IMR-90 (cell line): Measurements from ENCODE around the gene SMC6. TPM values are rescaled to one million over a fixed set of nuclear protein-coding genes. Genes with fewer than 3 reads are reported as not detected.

Experiments
- ATAC-seq: fragments of 200-7000 bp; cut with Tn5 transposase; 2 replicates; pipeline ENCODE4 v1.9.1; 2020; ENCODE audit warnings: low read depth, mild to moderate bottlenecking, moderate library complexity
- BruUV-seq: library from RNA; stranded (reverse); fragments of 400-500 nt; replicated peaks from 2 replicates; lab custom pipeline; 2021; lab: Mats Ljungman, UMichigan
- CTCF ChIA-PET: fragments of 300-600 bp; formaldehyde crosslinking; extraction: SDS; loops from one replicate; lab custom pipeline; 2021; ENCODE audit warnings: antibody characterized with exemption; lab: Yijun Ruan, JAX
- POLR2A ChIA-PET: fragments of 300-600 bp; sonication (Branson Sonifier 250); formaldehyde crosslinking; loops from one replicate; lab custom pipeline; 2022; ENCODE audit warnings: antibody characterized with exemption; ENCODE audit not compliant: unreplicated experiment; lab: Charles Lee
- DNase-seq: peaks from one replicate; pipeline ENCODE4 v3.0.0; 2013
- H2AFZ ChIP-seq: replicated peaks from 2 replicates; pipeline ENCODE3; 2013; ENCODE audit warnings: low read length, mild to moderate bottlenecking; ENCODE audit not compliant: poor library complexity
- H2AK5ac ChIP-seq: 2 replicates; pipeline ENCODE4 v1.6.1; 2013; ENCODE audit warnings: low read depth, low read length, inconsistent platforms
- H2AK9ac ChIP-seq: replicated peaks from 2 replicates; pipeline ENCODE3; 2013; ENCODE audit warnings: mild to moderate bottlenecking, low read depth, low read length, moderate library complexity; ENCODE audit not compliant: poor library complexity
- H2BK120ac ChIP-seq: 2 replicates; pipeline ENCODE4 v1.6.1; 2013; ENCODE audit warnings: low read depth, low read length, inconsistent platforms
- H2BK15ac ChIP-seq: 3 replicates; pipeline ENCODE4 v1.6.1; 2013; ENCODE audit warnings: low read depth, low read length, inconsistent platforms
- H2BK20ac ChIP-seq: 2 replicates; pipeline ENCODE4 v1.6.1; 2013; ENCODE audit warnings: low read depth, mild to moderate bottlenecking, inconsistent platforms, low read length, moderate library complexity
- H2BK5ac ChIP-seq: 2 replicates; pipeline ENCODE4 v1.6.1; 2013; ENCODE audit warnings: mild to moderate bottlenecking, low read depth, low read length, inconsistent platforms; ENCODE audit not compliant: poor library complexity, severe bottlenecking
- H3K14ac ChIP-seq: replicated peaks from 2 replicates; pipeline ENCODE4 v1.6.1; 2013; ENCODE audit warnings: low read depth, low read length, inconsistent platforms
- H3K18ac ChIP-seq: 2 replicates; pipeline ENCODE4 v1.6.1; 2013; ENCODE audit warnings: low read depth, low read length, control low read depth
- H3K23ac ChIP-seq: 2 replicates; pipeline ENCODE4 v1.6.1; 2013; ENCODE audit warnings: low read depth, low read length, inconsistent platforms
- H3K27ac ChIP-seq: 2 replicates; pipeline ENCODE4 v1.5.1; 2013; ENCODE audit warnings: mild to moderate bottlenecking, control low read depth, low read length; ENCODE audit not compliant: insufficient read depth
- H3K27me3 ChIP-seq: 2 replicates; pipeline ENCODE4 v1.6.1; 2013; ENCODE audit warnings: low read length; ENCODE audit not compliant: control insufficient read depth, insufficient read depth
- H3K36me3 ChIP-seq: 2 replicates; pipeline ENCODE4 v1.6.1; 2013; ENCODE audit warnings: low read length, mixed read lengths; ENCODE audit not compliant: control insufficient read depth, insufficient read depth
- H3K4ac ChIP-seq: 2 replicates; pipeline ENCODE4 v1.6.1; 2013; ENCODE audit warnings: low read depth, low read length, inconsistent platforms
- H3K4me1 ChIP-seq: 2 replicates; pipeline ENCODE4 v1.6.1; 2013; ENCODE audit warnings: low read length, mixed read lengths; ENCODE audit not compliant: control insufficient read depth, insufficient read depth
- H3K4me2 ChIP-seq: 2 replicates; pipeline ENCODE4 v1.6.1; 2013; ENCODE audit warnings: low read depth, mild to moderate bottlenecking, control low read depth, low read length, moderate library complexity
- H3K4me3 ChIP-seq: 2 replicates; pipeline ENCODE4 v1.5.1; 2013; ENCODE audit warnings: low read depth, mild to moderate bottlenecking, control low read depth, low read length, moderate library complexity; ENCODE audit not compliant: insufficient read depth
- H3K56ac ChIP-seq: 2 replicates; pipeline ENCODE4 v1.6.1; 2013; ENCODE audit warnings: low read length, inconsistent platforms; ENCODE audit not compliant: insufficient read depth; ENCODE audit errors: extremely low read depth
- H3K79me1 ChIP-seq, 2 experiments: 2 replicates each; pipeline ENCODE4 v1.6.1; 2013; ENCODE audit warnings: low read length in 2 of 2, inconsistent platforms in 1 of 2, low read depth in 1 of 2
- H3K9ac ChIP-seq: 2 replicates; pipeline ENCODE4 v1.6.1; 2013; ENCODE audit warnings: low read depth, low read length, control low read depth
- H3K9me1 ChIP-seq: 2 replicates; pipeline ENCODE4 v1.6.1; 2013; ENCODE audit warnings: low read length, inconsistent platforms; ENCODE audit not compliant: insufficient read depth
- H3K9me3 ChIP-seq: 2 replicates; pipeline ENCODE4 v1.6.1; 2013; ENCODE audit warnings: low read length; ENCODE audit not compliant: control insufficient read depth, insufficient read depth
- H4K20me1 ChIP-seq: 2 replicates; pipeline ENCODE4 v1.6.1; 2013; ENCODE audit warnings: low read length, inconsistent platforms; ENCODE audit not compliant: insufficient read depth
- H4K5ac ChIP-seq: 2 replicates; pipeline ENCODE4 v1.6.1; 2013; ENCODE audit warnings: mild to moderate bottlenecking, low read depth, low read length, control low read depth
- H4K8ac ChIP-seq, 2 experiments: 2 replicates each; pipeline ENCODE4 v1.6.1; 2013; ENCODE audit warnings: low read depth in 2 of 2, low read length in 2 of 2, control low read depth in 1 of 2, inconsistent platforms in 1 of 2
- H4K91ac ChIP-seq: 2 replicates; pipeline ENCODE4 v1.6.1; 2013; ENCODE audit warnings: low read depth, low read length, inconsistent platforms; ENCODE audit not compliant: insufficient read depth
- CEBPB ChIP-seq: IDR thresholded peaks from 2 replicates; pipeline ENCODE4 v1.6.1; 2012; ENCODE audit warnings: low read depth, low read length, improper control_type of control experiment
- CHD1 ChIP-seq: IDR thresholded peaks from 2 replicates; pipeline ENCODE4 v1.6.1; 2012; ENCODE audit warnings: low read depth, low read length, improper control_type of control experiment
- FOS ChIP-seq: fragments of 150-350 bp; IDR thresholded peaks from 2 replicates; pipeline ENCODE4 v1.6.1; 2016; ENCODE audit warnings: low read depth, low read length
- MXI1 ChIP-seq: IDR thresholded peaks from 2 replicates; pipeline ENCODE4 v1.6.1; 2012; ENCODE audit warnings: low read depth, mild to moderate bottlenecking, low read length, moderate library complexity, borderline replicate concordance
- NFE2L2 ChIP-seq: fragments of 150-350 bp; IDR thresholded peaks from 2 replicates; pipeline ENCODE4 v1.6.1; 2016; ENCODE audit warnings: low read depth, mild to moderate bottlenecking, low read length
- RAD21 ChIP-seq: IDR thresholded peaks from 2 replicates; pipeline ENCODE4 v1.6.1; 2012; ENCODE audit warnings: low read length, improper control_type of control experiment
- RCOR1 ChIP-seq: IDR thresholded peaks from 2 replicates; pipeline ENCODE4 v1.6.1; 2012; ENCODE audit warnings: mild to moderate bottlenecking, low read length, improper control_type of control experiment; ENCODE audit not compliant: insufficient replicate concordance
- RFX5 ChIP-seq: IDR thresholded peaks from 2 replicates; pipeline ENCODE4 v1.8.0; 2012; ENCODE audit warnings: low read depth, mild to moderate bottlenecking, low read length, moderate library complexity
- WGBS, 2 experiments: methylation state at CpG; one replicate each; pipeline versions ENCODE4 v1.1.5 to v1.1.7; 2013; ENCODE audit warnings: missing lambda C conversion rate in 2 of 2; ENCODE audit not compliant: insufficient read length in 1 of 2; ENCODE audit errors: extremely low coverage in 2 of 2; 5-methylcytosine and 5-hydroxymethylcytosine counted together
- dilution Hi-C: fragments of 300-500 bp; cut with HindIII; formaldehyde crosslinking; loops from one replicate; pipeline ENCODE4 v1.14.3; 2018; ENCODE audit warnings: low sequenced_read_pairs; ENCODE audit not compliant: unreplicated experiment
- in situ Hi-C: fragments of 300-500 bp; cut with MboI; formaldehyde crosslinking; loops from 3 replicates; pipeline ENCODE4 v1.14.3; 2019; ENCODE audit warnings: low sequenced_read_pairs, inconsistent platforms, mixed read lengths
- intact Hi-C: fragments of 100-400 bp; cut with micrococcal nuclease; formaldehyde crosslinking; loops from 2 replicates; pipeline ENCODE4 v1.10.0; 2022
- polyA plus RNA-seq, 3 experiments: library from polyadenylated mRNA; depleted of rRNA; stranded (reverse); fragments of >200 nt; gene quantifications; 2 replicates each; pipeline ENCODE4 v1.2.3, GENCODE V29; 2012; ENCODE audit warnings: low replicate concordance in 1 of 3
- total RNA-seq: library from RNA; depleted of rRNA; stranded (reverse); fragments of >200 nt; gene quantifications from 2 replicates; pipeline ENCODE4 v1.2.3, GENCODE V29; 2012
- TF ChIP-seq, protein P1 (sequence below): fragments of 150-350 bp; IDR thresholded peaks from 2 replicates; pipeline ENCODE4 v1.6.1; 2016; ENCODE audit warnings: low read depth, mild to moderate bottlenecking, low read length, moderate library complexity, borderline replicate concordance

SMC6 gene
- total and polyA plus RNA-seq, 2 of the 4 experiments (the other 2 are of a cell fraction) = 6.5 to 10.4 TPM

GRCh38 chr2:17617955-17618354 lies 135.7 kb downstream of the SMC6 start:
- H3K4me2 ChIP-seq = no peak overlapping the region
- no peak overlapping the region for H3K56ac ChIP-seq
- in situ Hi-C loops (no loop called here), intact Hi-C loops (no loop called here), dilution Hi-C loops (no loop called here)
- ChIA-PET CTCF (no interaction called here), POLR2A (no interaction called here)
- H2BK15ac ChIP-seq = no peak overlapping the region
- TF ChIP-seq MXI1 (no peak), RAD21 (no peak), CHD1 (no peak), RFX5 (no peak), NFE2L2 (no peak), RCOR1 (no peak), FOS (no peak), CEBPB (no peak)
- TF ChIP-seq, protein P1, sequence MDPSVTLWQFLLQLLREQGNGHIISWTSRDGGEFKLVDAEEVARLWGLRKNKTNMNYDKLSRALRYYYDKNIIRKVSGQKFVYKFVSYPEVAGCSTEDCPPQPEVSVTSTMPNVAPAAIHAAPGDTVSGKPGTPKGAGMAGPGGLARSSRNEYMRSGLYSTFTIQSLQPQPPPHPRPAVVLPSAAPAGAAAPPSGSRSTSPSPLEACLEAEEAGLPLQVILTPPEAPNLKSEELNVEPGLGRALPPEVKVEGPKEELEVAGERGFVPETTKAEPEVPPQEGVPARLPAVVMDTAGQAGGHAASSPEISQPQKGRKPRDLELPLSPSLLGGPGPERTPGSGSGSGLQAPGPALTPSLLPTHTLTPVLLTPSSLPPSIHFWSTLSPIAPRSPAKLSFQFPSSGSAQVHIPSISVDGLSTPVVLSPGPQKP = no peak
- H3K9me3 ChIP-seq = no peaks in the 10 kb centered on the region
- no peak overlapping the region for H4K8ac ChIP-seq
- no CpG with 5 or more reads among the region's 1 CpG for WGBS, 2 experiments
- no peaks in the 10 kb centered on the region for H3K36me3 ChIP-seq
- no peaks in the 10 kb centered on the region for H4K20me1 ChIP-seq
- H2BK120ac ChIP-seq = no peak overlapping the region
- H3K27me3 ChIP-seq = no peaks in the 10 kb centered on the region
- H2AK9ac ChIP-seq = no peak overlapping the region
- ATAC-seq = no peak
- H4K5ac ChIP-seq = no peak overlapping the region
- no peak overlapping the region for H3K18ac ChIP-seq
- no TSS peak for BruUV-seq
- no peak overlapping the region for H2AK5ac ChIP-seq
- no peak overlapping the region for H3K23ac ChIP-seq
- H3K9me1 ChIP-seq = peaks cover 11% of the 10 kb centered on the region; the same call in 1 of the 2 replicates
- no peak overlapping the region for H3K14ac ChIP-seq
- no peaks in the 10 kb centered on the region for H3K79me1 ChIP-seq
- H2AFZ ChIP-seq = no peak overlapping the region
- peaks cover 6% of the 10 kb centered on the region; the same call in 1 of the 2 replicates for H3K4me1 ChIP-seq
- no peak overlapping the region for H3K4ac ChIP-seq
- H2BK5ac ChIP-seq = no peak overlapping the region
- DNase-seq = no peak
- no peak overlapping the region for H2BK20ac ChIP-seq
- H3K9ac ChIP-seq = no peak overlapping the region
- no peak overlapping the region for H4K91ac ChIP-seq
- H3K4me3 ChIP-seq = no peak overlapping the region
- H3K27ac ChIP-seq = no peak overlapping the region
